ENCODE measurements around the gene ELN.

DNA sequence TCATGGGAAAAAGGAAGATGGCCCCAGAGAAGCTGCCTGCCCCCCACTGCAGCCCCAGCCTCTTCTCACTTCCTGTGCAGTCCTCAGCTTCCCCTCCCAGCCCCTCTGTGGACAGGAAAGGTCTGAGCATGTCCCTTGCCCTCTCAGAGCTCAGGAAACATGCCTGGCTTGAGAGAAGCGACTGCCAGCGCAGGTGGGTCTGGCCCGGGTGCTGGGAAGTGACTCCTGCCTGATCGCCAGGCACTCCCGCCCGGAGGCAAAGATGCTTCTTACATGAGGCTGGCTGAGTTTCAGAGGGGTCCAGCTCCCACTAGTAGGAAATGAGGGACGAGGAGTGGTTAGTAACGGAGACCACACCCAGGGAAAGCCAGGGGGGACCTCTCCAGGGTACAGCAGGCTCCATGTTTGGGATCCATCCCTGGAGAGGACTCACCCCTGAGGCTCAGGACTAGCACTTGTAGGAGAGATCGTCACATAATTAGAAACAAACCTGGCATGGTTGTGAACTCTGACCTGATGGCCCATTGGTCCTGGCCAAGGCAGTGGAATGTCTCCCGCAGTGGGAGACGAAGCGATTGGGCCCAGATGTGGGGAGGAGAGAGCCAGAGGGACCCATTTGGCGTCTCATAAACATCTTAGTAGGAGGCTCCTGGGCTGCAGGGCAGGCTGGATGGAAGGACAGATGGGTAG lies 12.3 kb downstream of the ELN start:
- TF ChIP-seq POLR2A (IDR thresholded peaks at IDR 0.05) (no peak), EP300 (IDR thresholded peaks at IDR 0.05) (no peak)
- TF ChIP-seq, protein P1, sequence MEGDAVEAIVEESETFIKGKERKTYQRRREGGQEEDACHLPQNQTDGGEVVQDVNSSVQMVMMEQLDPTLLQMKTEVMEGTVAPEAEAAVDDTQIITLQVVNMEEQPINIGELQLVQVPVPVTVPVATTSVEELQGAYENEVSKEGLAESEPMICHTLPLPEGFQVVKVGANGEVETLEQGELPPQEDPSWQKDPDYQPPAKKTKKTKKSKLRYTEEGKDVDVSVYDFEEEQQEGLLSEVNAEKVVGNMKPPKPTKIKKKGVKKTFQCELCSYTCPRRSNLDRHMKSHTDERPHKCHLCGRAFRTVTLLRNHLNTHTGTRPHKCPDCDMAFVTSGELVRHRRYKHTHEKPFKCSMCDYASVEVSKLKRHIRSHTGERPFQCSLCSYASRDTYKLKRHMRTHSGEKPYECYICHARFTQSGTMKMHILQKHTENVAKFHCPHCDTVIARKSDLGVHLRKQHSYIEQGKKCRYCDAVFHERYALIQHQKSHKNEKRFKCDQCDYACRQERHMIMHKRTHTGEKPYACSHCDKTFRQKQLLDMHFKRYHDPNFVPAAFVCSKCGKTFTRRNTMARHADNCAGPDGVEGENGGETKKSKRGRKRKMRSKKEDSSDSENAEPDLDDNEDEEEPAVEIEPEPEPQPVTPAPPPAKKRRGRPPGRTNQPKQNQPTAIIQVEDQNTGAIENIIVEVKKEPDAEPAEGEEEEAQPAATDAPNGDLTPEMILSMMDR (IDR thresholded peaks at IDR 0.05): no peak
